NB4 (cell line): ENCODE measurements around the gene C2orf68.

ENCODE experiments used
- DNase-seq: peaks from one replicate; pipeline ENCODE4 v3.0.0; 2010; ENCODE audit warnings: low read depth
- H3K4me3 ChIP-seq: one replicate; pipeline ENCODE4 v1.5.1; 2011; ENCODE audit warnings: mild to moderate bottlenecking, low read depth, low read length, moderate library complexity
- CTCF ChIP-seq: IDR thresholded peaks from one replicate; pipeline ENCODE4 v1.5.1; 2012; ENCODE audit warnings: low read depth, low read length
- MAX ChIP-seq: IDR thresholded peaks from 2 replicates; pipeline ENCODE4 v1.6.1; 2011; ENCODE audit warnings: low read depth, low read length
- MYC ChIP-seq: IDR thresholded peaks from 2 replicates; pipeline ENCODE4 v1.6.1; 2011; ENCODE audit warnings: low read depth, low read length
- POLR2A ChIP-seq: IDR thresholded peaks from 2 replicates; pipeline ENCODE4 v1.6.1; 2011; ENCODE audit warnings: mild to moderate bottlenecking; ENCODE audit not compliant: insufficient read length; ENCODE audit errors: extremely low read depth

C2orf68 gene

GRCh38 chr2:85598594-85599340 lies 13.1 kb downstream of the C2orf68 start:
- no peak for DNase-seq
- no peak overlapping the region for H3K4me3 ChIP-seq
- TF ChIP-seq MAX: no peak
- no peak for TF ChIP-seq MYC

- H3K4me3 ChIP-seq: no peak overlapping the region
- TF ChIP-seq MYC: no peak
- TF ChIP-seq POLR2A: no peak
- TF ChIP-seq MAX: no peak
- no peak for TF ChIP-seq CTCF
- DNase-seq: no peak
Observed at GRCh38 chr2:85597241-85597640, 14.6 kb downstream of the C2orf68 start.

- peak overlapping the region; percentile 93 for H3K4me3 ChIP-seq
- no peak for DNase-seq
- TF ChIP-seq POLR2A: no peak
- no peak for TF ChIP-seq MYC
- TF ChIP-seq CTCF: no peak
- TF ChIP-seq MAX: no peak
Observed at GRCh38 chr2:85596486-85597143, 15.3 kb downstream of the C2orf68 start.

- DNase-seq: no peak
- TF ChIP-seq MAX: no peak
- TF ChIP-seq POLR2A: no peak
- TF ChIP-seq CTCF: no peak
- TF ChIP-seq MYC: no peak
- peak overlapping the region; percentile 93 for H3K4me3 ChIP-seq
Observed at GRCh38 chr2:85596026-85596333, 15.9 kb downstream of the C2orf68 start.

- peak within 1 kb of the TSS; percentile 93 for H3K4me3 ChIP-seq
- DNase-seq: peak; percentile 99
- peak; percentile 75 for TF ChIP-seq POLR2A
- TF ChIP-seq MAX: peak; percentile 69; the same call in 1 of the 2 replicates
- no peak for TF ChIP-seq CTCF
- TF ChIP-seq MYC: peak; percentile 22; the same call in 1 of the 2 replicates
Observed at GRCh38 chr2:85595301-85596025, 16.4 kb downstream of the C2orf68 start, which contains the start of gene RNF181. Gene RNF181 (plus strand): TSS chr2:85595745. CDS start chr2:85595764, 19 bp downstream.
